ENCODE results near the gene KDM1B. TPM values are rescaled to one million over a fixed set of nuclear protein-coding genes. Genes with fewer than 3 reads are reported as not detected.
"Not testable (repeated sequence)": the region's sequence is repeated elsewhere in the genome, so short reads cannot be mapped to it uniquely, and the experiment has no call there.

The KDM1B gene
- total RNA-seq, 2 donors from 2014 or later, result 33.7 to 38.3 TPM

DNA sequence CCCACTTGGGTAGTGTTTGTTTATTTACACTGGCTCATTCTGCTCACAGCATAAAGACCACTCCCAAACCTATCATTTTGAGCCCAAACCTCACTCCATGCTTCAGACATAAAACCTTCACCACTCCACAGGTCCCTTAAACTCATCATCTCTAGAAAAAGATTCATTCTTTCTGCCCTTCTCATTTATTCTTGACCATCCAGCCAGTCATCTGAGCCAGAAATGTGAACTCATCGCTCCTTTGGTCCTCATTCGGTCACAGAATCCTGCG lies 12.7 kb upstream of the KDM1B start:
- no peak for ATAC-seq
- intact Hi-C loops (cut with DNase I, micrococcal nuclease), result no loop called here

DNA sequence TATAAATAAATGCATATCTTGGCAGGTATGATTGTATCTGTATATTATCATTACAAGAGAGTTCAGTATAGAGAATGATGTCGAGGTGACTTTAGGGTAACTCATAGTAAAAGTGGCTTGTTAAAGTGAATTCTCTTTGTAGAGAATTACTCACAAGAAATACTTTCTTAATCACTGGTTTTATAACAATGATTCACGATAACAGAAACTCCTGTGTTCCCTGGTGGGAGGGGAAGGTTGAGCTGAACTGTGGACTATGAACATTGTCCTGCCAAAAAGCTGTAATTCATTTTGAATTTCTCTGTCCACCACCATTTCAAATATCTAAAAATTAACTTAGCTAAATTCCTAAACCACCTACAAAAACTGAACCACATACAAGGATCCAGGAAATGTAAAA lies 8.1 kb upstream of the KDM1B start:
- ATAC-seq (peak; percentile 81), DNase-seq (no peak)
- intact Hi-C loops (cut with DNase I, micrococcal nuclease), result no loop called here

More for the DNA sequence above, 12.7 kb upstream of the KDM1B start:
- no peak for DNase-seq

GRCh38 chr6:18147616-18148015 lies 7.6 kb upstream of the KDM1B start:
- intact Hi-C loops (cut with DNase I, micrococcal nuclease), result no loop called here
- ATAC-seq (no peak), DNase-seq (no peak)

DNA sequence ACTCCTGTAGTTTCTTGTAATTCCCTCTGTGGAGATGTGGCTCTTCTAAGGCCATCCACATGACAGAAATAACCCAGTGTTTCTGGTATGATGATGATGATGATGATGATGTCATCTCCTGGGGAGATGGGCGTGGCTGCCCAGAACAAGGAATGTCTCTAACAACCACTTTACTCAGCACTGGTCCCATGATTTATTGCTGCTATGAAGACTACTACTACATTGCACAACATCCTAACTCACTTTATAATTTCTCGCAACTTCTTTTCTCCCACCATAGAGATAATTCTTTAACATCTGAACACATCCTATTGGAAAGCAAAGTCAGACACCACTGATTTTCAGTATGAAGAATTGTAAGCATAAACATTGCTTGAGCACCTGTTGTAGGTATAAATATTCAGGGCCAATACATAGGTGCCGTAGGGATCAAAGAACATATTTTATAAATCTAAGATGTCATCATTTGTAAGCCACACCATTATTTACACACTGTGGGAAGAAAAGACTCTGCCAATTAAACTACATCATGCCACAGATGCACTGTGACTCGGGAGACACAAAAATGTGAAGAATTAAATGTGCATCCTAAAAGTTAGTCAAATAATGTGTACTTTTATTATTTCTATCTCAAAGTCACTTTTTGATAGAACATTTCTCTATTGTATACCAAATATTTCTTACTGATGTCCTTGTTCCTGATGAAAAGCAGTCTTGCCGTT lies 6.8 kb upstream of the KDM1B start:
- DNase-seq (peak; percentile 43 to 69), ATAC-seq (peak; percentile 69)
- intact Hi-C loops (cut with DNase I, micrococcal nuclease), result no loop called here

DNA sequence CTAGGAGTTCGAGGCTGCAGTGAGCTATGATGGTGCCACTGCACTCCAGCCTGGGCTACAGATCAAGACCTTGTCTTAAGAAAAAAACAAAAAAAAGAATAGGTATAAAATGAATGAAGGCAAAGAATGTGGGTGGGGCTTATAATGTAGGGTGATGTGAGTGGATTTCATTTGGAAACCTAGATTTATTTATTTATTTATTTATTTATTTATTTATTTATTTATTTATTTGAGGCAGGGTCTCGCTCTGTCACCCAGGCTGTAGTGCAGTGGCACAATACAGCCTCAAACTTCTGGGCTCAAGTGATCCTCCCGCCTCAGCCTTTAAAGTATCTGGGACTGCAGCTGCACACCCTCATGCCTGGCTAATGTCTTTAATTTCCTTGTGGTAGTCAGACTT lies 3.8 kb upstream of the KDM1B start:
- ATAC-seq; DNase-seq; intact Hi-C loops (cut with DNase I, micrococcal nuclease): not testable (repeated sequence)

- no peak for DNase-seq
- intact Hi-C loops (cut with DNase I, micrococcal nuclease), result no loop called here
- no peak for ATAC-seq
Observed at GRCh38 chr6:18151801-18152200, 3.4 kb upstream of the KDM1B start.

DNA sequence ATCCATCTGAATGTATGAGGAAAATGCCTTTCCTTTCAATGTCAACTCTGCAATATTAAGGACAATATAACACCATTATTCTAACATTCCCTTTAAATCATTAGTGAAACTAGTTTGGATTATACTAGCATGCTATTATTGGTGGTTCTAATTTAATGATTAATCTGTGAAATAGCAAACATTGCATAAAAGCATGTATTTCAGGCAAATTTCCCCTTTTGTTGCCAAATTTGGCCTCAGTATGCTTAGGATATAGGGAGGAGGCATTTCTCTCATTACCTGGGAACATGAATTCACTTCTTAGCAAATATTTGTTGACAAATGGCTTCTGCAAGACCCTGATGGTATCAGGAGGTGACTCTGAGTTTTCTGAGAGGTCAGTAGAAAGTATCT lies 1.9 kb upstream of the KDM1B start:
- ATAC-seq (no peak), DNase-seq (no peak)
- intact Hi-C loops (cut with DNase I, micrococcal nuclease), result no loop called here

DNA sequence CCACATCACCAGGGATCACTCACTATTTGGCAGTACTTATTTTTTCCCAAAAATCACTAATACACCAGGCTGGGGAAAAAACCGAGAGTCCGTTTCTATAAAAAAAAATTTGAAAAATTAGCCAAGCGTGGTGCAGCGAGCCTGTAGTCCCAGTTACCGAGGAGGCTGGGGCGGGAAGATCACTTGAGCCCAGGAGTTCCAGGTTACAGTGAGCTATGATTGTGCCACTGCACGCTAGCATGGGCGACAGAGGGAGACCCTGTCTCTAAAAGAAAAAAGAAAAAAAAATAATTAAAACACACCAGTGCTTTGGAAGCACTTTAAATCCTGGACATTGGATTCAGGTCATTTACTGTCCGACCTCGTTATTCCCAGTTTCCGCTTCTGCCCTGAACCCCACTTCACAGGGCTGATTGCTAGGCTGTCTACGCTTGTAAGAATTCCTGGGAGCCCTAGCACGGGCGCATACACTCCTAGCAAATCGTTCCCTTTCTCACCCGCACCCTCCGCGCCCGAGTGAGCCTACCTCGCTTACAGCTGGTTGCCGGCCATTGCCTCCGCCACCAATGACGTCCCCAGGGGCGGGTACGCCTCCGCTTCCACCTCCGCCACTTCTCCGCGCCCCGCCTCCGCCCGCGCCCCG lies 594 bp upstream of the KDM1B start, which contains the start of gene TPMT:
Gene TPMT, minus strand, starts transcription at position 571 of the 643 bp plus-strand sequence. CDS start 5,950 bp downstream, outside the sequence.
- peak in 1 of 2 donors; percentile 50 for DNase-seq
- ATAC-seq, result peak; percentile 19
- intact Hi-C loops (cut with DNase I, micrococcal nuclease), result no loop called here

GRCh38 chr6:18155864-18156421 lies 721 bp downstream of the KDM1B start:
- intact Hi-C loops (cut with DNase I, micrococcal nuclease), result no loop called here

GRCh38 chr6:18160911-18161310 lies 5.7 kb downstream of the KDM1B start:
- intact Hi-C loops (cut with DNase I, micrococcal nuclease), result loop anchor here in 1 of 2 donors (10.0 kb wide), 1 partner anchor 104 kb away; the partner anchor contains the start of gene DEK
- no peak for DNase-seq
- no peak for ATAC-seq

More at GRCh38 chr6:18155864-18156421, 721 bp downstream of the KDM1B start:
- ATAC-seq (peak; percentile 65), DNase-seq (peak; percentile 78 to 89)

GRCh38 chr6:18161431-18161830 lies 6.2 kb downstream of the KDM1B start:
- DNase-seq (no peak), ATAC-seq (peak; percentile 60)
- intact Hi-C loops (cut with DNase I, micrococcal nuclease), result loop anchor here in 1 of 2 donors (10.0 kb wide), 1 partner anchor 103 kb away; the partner anchor contains the start of gene DEK

DNA sequence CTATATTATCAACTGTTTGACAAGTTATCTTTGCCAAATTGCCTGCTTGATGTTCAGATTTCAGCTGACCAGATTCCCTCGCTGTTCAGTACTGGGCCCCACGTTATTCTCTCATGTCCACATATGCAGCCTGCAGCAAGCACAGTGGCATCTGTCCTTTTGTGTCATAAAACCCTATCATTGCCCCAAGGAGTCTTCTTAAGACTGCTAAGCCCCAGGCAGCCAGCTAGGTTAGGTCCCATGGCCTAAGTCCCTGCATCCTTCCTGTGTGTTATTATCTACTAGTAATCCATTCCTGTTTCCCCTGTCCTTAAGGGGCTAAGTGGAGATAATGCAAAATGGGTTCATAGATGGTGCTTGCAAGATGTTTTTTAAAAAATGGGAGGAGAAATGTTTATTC lies 7.2 kb downstream of the KDM1B start:
- intact Hi-C loops (cut with DNase I, micrococcal nuclease), result loop anchor here in 1 of 2 donors (10.0 kb wide), 1 partner anchor 102 kb away; the partner anchor contains the start of gene DEK
- no peak for DNase-seq
- no peak for ATAC-seq

GRCh38 chr6:18165751-18166150 lies 10.5 kb downstream of the KDM1B start:
- no peak for ATAC-seq

GRCh38 chr6:18166312-18167036 lies 11.3 kb downstream of the KDM1B start:
- ATAC-seq (no peak), DNase-seq (no peak)
- intact Hi-C loops (cut with DNase I, micrococcal nuclease), result loop anchor here in 1 of 2 donors (10.0 kb wide), 1 partner anchor 98 kb away; the partner anchor contains the start of gene DEK

More at GRCh38 chr6:18165751-18166150, 10.5 kb downstream of the KDM1B start:
- intact Hi-C loops (cut with DNase I, micrococcal nuclease), result loop anchor here in 1 of 2 donors (10.0 kb wide), 1 partner anchor 99 kb away; the partner anchor contains the start of gene DEK
- no peak for DNase-seq

GRCh38 chr6:18168264-18168663 lies 13.0 kb downstream of the KDM1B start:
- intact Hi-C loops (cut with DNase I, micrococcal nuclease), result loop anchor here in 1 of 2 donors (10.0 kb wide), 1 partner anchor 97 kb away; the partner anchor contains the start of gene DEK
- DNase-seq (no peak), ATAC-seq (no peak)

- intact Hi-C loops (cut with DNase I, micrococcal nuclease), result no loop called here
- DNase-seq (no peak), ATAC-seq (no peak)
Observed at GRCh38 chr6:18171871-18172270, 16.6 kb downstream of the KDM1B start.

GRCh38 chr6:18176198-18176597 lies 21.0 kb downstream of the KDM1B start:
- ATAC-seq; intact Hi-C loops (cut with DNase I, micrococcal nuclease); DNase-seq: not testable (repeated sequence)

- ATAC-seq, result peak; percentile 81
- DNase-seq, result peak in 1 of 2 donors; percentile 38
- intact Hi-C loops (cut with DNase I, micrococcal nuclease), result no loop called here
Observed at GRCh38 chr6:18177286-18177965, 22.2 kb downstream of the KDM1B start.

All from left colon (tissue), 2 donors.